Muscle of back (tissue), 13 donors: Measurements from ENCODE around the gene S100A12. TPM values are rescaled to one million over a fixed set of nuclear protein-coding genes. Genes with fewer than 3 reads are reported as not detected.
A peak's percentile ranks its signal among the peaks of the same experiment; 100 is the strongest.
"Not testable (repeated sequence)": the region's sequence is repeated elsewhere in the genome, so short reads cannot be mapped to it uniquely, and the experiment has no call there.

Source experiments
- DNase-seq, 3 donors: peaks; one replicate each; pipeline versions ENCODE4 v3.0.0 to v3.0.0-alpha.2; 2013
- long read RNA-seq, 9 donors: transcript quantifications; one replicate each; lab custom pipeline, GENCODE V29; 2026
- polyA plus RNA-seq, 10 donors: library from polyadenylated mRNA; unstranded; fragments of 120-200 nt; gene quantifications; one replicate each; pipeline ENCODE4 v1.2.1, GENCODE V29; 2013; ENCODE audit not compliant: insufficient read length in 10 of 10

S100A12 gene
- 1 to 10 TPM in 6 of 10 donors, under 1 TPM in 3, not detected in 1; 0.26 to 4.9 (median 1.8) TPM for polyA plus RNA-seq
- long read RNA-seq, donor 1, partial matches to known transcripts: 0 of 2 reads
- long read RNA-seq, donor 1, other reads (novel, unspliced or antisense): 0 of 2 reads
- long read RNA-seq, donor 2, partial matches to known transcripts: 0 of 2 reads
- long read RNA-seq, donor 2, other reads (novel, unspliced or antisense): 0 of 2 reads
- long read RNA-seq, donor 3: 0 reads
- long read RNA-seq, donor 4: 0 reads
- long read RNA-seq, donor 5, partial matches to known transcripts: 0 of 2 reads
- long read RNA-seq, donor 5, other reads (novel, unspliced or antisense): 0 of 2 reads
- long read RNA-seq, donor 6, partial matches to known transcripts: 0 of 1 reads
- long read RNA-seq, donor 6, other reads (novel, unspliced or antisense): 0 of 1 reads
- long read RNA-seq, donor 7, partial matches to known transcripts: 0 of 1 reads
- long read RNA-seq, donor 7, other reads (novel, unspliced or antisense): 0 of 1 reads
- long read RNA-seq, donor 8: 0 reads
- long read RNA-seq, donor 9: 0 reads

DNA sequence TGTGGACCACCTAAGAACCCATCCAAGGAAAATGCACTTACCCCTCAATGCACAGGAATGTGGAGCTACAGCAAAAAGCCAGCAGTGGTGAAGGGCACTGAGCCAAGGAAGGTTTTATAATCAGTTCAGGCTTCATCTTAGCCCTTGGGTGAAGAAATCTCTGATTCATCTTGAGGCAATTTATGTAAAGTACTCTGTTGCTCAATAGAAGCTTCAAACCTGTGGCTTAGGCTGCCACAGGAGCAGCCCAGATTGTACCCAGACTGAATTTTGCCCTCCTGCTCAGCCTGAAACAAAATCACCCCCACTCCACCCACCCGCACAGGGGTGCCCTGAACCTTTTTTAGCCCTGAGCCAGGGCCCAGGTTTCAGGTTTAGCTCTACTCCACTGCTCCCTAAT, at the start of gene S100A12:
S100A12 (minus strand) TSS at position 111 of the 400 bp plus-strand sequence. CDS start 1,029 bp downstream, outside the sequence.
- peak in 1 of 3 donors; percentile 43 for DNase-seq

- peak; percentile 59 to 86 (median 82) for DNase-seq
Observed at GRCh38 chr1:153422450-153423068, 47.1 kb upstream of the S100A12 start.

- no peak for DNase-seq
Observed at GRCh38 chr1:153420306-153420705, 44.9 kb upstream of the S100A12 start.

DNA sequence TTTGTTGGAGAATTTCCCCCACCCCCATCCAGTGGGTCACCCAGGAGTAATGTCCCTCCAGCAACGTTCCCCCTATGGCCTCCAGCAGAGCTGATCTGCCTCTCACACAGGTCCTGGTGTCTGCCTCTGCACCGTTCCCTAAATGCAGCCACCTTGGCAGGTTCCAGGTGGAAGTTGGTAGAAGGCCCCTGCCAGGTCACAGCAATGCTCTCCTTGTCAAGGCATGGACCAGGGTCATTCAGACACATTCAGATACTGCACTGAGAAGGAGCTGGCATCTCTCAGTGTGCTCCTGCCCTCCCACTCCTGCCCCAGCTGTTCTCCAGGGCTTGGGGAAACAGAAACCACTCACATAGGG, 44.0 kb upstream of the S100A12 start:
- not testable (repeated sequence) for DNase-seq

GRCh38 chr1:153418758-153419435, 43.5 kb upstream of the S100A12 start:
- not testable (repeated sequence) for DNase-seq

GRCh38 chr1:153417136-153417888, 41.9 kb upstream of the S100A12 start:
- no peak for DNase-seq

- no peak for DNase-seq
Observed at GRCh38 chr1:153415850-153416570, 40.6 kb upstream of the S100A12 start, which contains the start of gene S100A7A. Gene S100A7A (plus strand): TSS chr1:153416520. CDS start chr1:153418083, 1,563 bp downstream.

- DNase-seq: not testable (repeated sequence)
Observed at GRCh38 chr1:153413961-153414360, 38.5 kb upstream of the S100A12 start.

DNA sequence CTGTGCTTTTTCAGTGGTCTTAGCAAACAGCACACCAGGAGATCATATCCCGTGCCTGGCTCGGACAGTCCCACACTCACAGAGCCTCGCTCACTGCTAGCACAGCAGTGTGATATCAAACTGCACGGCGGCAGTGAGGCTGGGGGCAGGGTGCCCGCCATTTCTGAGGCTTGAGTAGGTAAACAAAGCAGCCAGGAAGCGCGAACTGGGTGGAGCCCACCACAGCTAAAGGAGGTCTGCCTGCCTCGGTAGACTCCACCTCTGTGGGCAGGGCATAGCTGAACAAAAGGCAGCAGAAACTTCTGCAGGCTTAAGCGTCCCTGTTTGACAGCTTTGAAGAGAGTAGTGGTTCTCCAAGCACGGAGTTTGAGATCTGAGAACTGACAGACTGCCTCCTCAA, 31.9 kb upstream of the S100A12 start:
- not testable (repeated sequence) for DNase-seq

- not testable (repeated sequence) for DNase-seq
Observed at GRCh38 chr1:153405825-153406599, 30.6 kb upstream of the S100A12 start.

- DNase-seq: peak in 1 of 3 donors; percentile 5
Observed at GRCh38 chr1:153404768-153405167, 29.3 kb upstream of the S100A12 start.

DNA sequence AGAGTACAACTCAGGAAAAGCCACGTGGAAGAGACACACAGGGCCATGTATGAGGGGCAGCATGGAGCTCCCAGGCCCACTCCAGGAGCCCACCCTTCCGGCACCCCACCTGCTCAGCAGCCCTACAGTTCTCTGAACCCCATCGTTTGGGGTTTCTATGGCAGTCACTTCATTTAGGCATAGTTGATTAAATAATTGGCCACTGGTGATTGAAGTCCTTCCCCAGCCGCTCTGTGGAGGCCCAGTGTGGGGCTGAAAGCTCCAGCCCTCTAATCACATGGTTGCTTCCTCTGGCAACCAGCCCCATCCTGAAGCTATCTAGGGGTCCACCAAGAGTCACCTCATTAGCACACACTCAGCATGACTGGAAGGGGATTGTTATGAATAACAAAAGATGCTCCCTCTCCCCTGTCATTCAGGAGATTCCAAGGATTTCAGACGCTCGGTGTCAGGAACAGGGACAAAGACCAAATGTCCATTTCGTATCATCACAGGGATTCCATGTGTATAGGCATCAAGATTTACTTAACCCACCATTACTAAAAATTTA, 28.7 kb upstream of the S100A12 start:
- DNase-seq: no peak

DNA sequence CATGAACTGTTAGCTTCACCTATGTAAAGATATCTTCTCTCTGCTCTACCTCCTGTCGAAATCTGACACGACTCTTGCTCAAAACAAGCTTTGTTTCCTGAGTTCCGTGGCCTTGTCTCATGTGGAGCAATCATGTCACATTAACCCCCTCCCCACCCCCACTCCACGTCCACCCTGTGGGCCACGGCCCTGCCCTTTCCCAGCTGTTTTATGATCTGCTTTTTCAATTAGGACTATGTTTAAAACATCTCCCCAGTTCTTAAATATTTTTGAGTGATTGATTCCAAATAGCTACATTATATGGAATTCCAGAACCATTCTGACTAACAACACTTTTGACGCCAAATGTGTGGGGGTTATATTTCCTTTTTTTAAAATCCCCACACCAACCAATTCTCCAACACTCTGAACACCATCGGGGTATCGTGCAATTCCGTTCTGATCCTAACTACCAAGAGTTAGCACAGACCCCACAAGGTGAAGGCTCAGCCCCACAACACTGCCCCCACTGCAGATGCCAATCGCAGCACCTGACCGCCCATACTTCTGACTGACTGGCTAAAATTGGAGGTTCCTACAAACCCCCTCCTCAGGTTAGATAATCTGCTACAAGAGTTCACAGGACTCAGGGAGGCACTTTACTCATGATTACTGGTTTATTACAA, 28.1 kb upstream of the S100A12 start:
- no peak for DNase-seq

- DNase-seq: no peak
Observed at GRCh38 chr1:153402226-153402625, 26.8 kb upstream of the S100A12 start.

- no peak for DNase-seq
Observed at GRCh38 chr1:153401461-153401860, 26.0 kb upstream of the S100A12 start.

DNA sequence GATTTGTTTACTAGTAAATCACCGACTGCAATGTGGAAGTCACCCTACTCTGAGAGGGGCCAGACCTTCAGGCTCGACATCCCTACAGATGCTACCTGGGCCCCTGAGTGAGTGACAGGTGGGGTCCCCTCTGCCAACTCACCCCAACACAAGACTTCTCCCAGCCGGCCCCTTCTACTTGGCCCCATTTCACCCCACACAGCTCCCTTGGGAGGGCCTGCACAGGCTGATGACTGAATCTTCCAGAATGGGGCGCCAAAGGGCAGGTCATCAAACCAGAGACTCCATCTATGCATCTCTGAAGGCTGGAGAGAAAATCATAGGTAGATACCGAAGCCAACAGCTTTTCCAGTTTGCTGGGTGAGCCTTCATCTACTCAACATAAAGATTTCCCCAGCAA, 24.8 kb upstream of the S100A12 start:
- no peak for DNase-seq

- no peak for DNase-seq
Observed at GRCh38 chr1:153399401-153400055, 24.1 kb upstream of the S100A12 start.

- DNase-seq: no peak
Observed at GRCh38 chr1:153397924-153398651, 22.7 kb upstream of the S100A12 start.
